A549 (cell line): ENCODE measurements around the gene IGFN1. TPM values are rescaled to one million over a fixed set of nuclear protein-coding genes. Genes with fewer than 3 reads are reported as not detected.

Source experiments
- ATAC-seq, 2 experiments: fragments of 200-7000 bp in 1 of 2; fragments of >200 bp in 1 of 2; cut with Nextera tagmentation in 1 of 2; cut with Tn5 transposase in 1 of 2; 3 replicates each; pipeline versions ENCODE4 v1.8.0 to v1.9.1; 2018 to 2020; ENCODE audit warnings: mild to moderate bottlenecking in 1 of 2, moderate library complexity in 1 of 2
- CTCF ChIA-PET: fragments of 300-600 bp; sonication (Branson Sonifier 250); formaldehyde crosslinking; extraction: SDS; loops from one replicate; lab custom pipeline; 2021; ENCODE audit warnings: antibody characterized with exemption, inconsistent platforms; lab: Yijun Ruan, JAX
- POLR2A ChIA-PET: fragments of 350-600 bp; formaldehyde crosslinking; extraction: SDS; loops from one replicate; lab custom pipeline; 2021; ENCODE audit warnings: antibody characterized with exemption, inconsistent platforms; lab: Yijun Ruan, JAX
- DNase-seq, 2 experiments: peaks; one replicate each; pipeline versions ENCODE4 v3.0.0 to v3.0.0-alpha.2; 2011 to 2016; ENCODE audit warnings: low read depth in 1 of 2, low spot score in 1 of 2
- FAIRE-seq: peaks from 2 replicates; lab custom pipeline; 2011; peaks lifted over from hg19 to GRCh38; lab: Jason Lieb, UNC
- H3K27ac ChIP-seq, 2 experiments: fragments of >200 bp; sonication (Bioruptor Twin); formaldehyde crosslinking; 3 replicates each; pipeline ENCODE4 v1.5.1; 2016 to 2017
- H3K4me1 ChIP-seq: fragments of >200 bp; sonication (Bioruptor Twin); formaldehyde crosslinking; 3 replicates; pipeline ENCODE4 v1.6.1; 2016
- H3K4me2 ChIP-seq: fragments of >200 bp; sonication (Bioruptor Twin); formaldehyde crosslinking; 3 replicates; pipeline ENCODE4 v1.6.1; 2016
- H3K4me3 ChIP-seq: fragments of >200 bp; sonication (Bioruptor Twin); formaldehyde crosslinking; 3 replicates; pipeline ENCODE4 v1.5.1; 2016
- H3K9me3 ChIP-seq: fragments of >200 bp; sonication (Bioruptor Twin); formaldehyde crosslinking; 3 replicates; pipeline ENCODE4 v1.6.1; 2016
- CHD2 ChIP-seq: fragments of 150-350 bp; IDR thresholded peaks from 2 replicates; pipeline ENCODE4 v1.6.1; 2014; ENCODE audit warnings: low read length; ENCODE audit not compliant: partially characterized antibody
- CHD4 ChIP-seq: fragments of 200-600 bp; sonication (generic); IDR thresholded peaks from 2 replicates; pipeline ENCODE4 v1.6.1; 2016; ENCODE audit warnings: antibody characterized with exemption, mild to moderate bottlenecking, borderline replicate concordance
- EHMT2 ChIP-seq: fragments of 200-600 bp; sonication (generic); IDR thresholded peaks from 2 replicates; pipeline ENCODE4 v1.6.1; 2016; ENCODE audit warnings: antibody characterized with exemption, low read depth, mild to moderate bottlenecking, moderate library complexity
- EP300 ChIP-seq, 2 experiments: fragments of >200 bp; sonication (Bioruptor Twin); formaldehyde crosslinking; IDR thresholded peaks; 2 replicates in 1 of 2; 3 replicates in 1 of 2; pipeline ENCODE4 v1.6.1; 2016 to 2017
- FOXS1 ChIP-seq: fragments of 250-450 bp; sonication (Bioruptor Pico); IDR thresholded peaks from 2 replicates; pipeline ENCODE4 v1.5.0; 2020; ENCODE audit warnings: mild to moderate bottlenecking, moderate library complexity
- HOXA7 ChIP-seq: fragments of 250-450 bp; sonication (Bioruptor Pico); IDR thresholded peaks from 2 replicates; pipeline ENCODE4 v1.5.0; 2020; ENCODE audit warnings: mild to moderate bottlenecking, moderate library complexity
- JUN ChIP-seq, 2 experiments: fragments of >200 bp; sonication (Bioruptor Twin); formaldehyde crosslinking; IDR thresholded peaks; 2 replicates in 1 of 2; 3 replicates in 1 of 2; pipeline ENCODE4 v1.6.1; 2016 to 2017
- JUNB ChIP-seq: fragments of >200 bp; sonication (Bioruptor Twin); formaldehyde crosslinking; IDR thresholded peaks from 2 replicates; pipeline ENCODE4 v1.6.1; 2016
- KDM5A ChIP-seq: fragments of 200-600 bp; sonication (generic); IDR thresholded peaks from 2 replicates; pipeline ENCODE4 v1.6.1; 2016; ENCODE audit warnings: antibody characterized with exemption, mild to moderate bottlenecking
- MAFK ChIP-seq: fragments of 450-650 bp; IDR thresholded peaks from 2 replicates; pipeline ENCODE4 v1.6.1; 2014; ENCODE audit not compliant: partially characterized antibody
- MYC ChIP-seq: IDR thresholded peaks from 2 replicates; pipeline ENCODE4 v1.6.1; 2012; ENCODE audit warnings: mild to moderate bottlenecking, inconsistent platforms, low read length, improper control_type of control experiment, borderline replicate concordance
- RAD21 ChIP-seq, 2 experiments: fragments of >200 bp in 1 of 2; sonication (Bioruptor Twin) in 1 of 2; formaldehyde crosslinking in 1 of 2; IDR thresholded peaks in 1 of 2; conservative IDR thresholded peaks in 1 of 2; 2 replicates in 1 of 2; 3 replicates in 1 of 2; pipeline ENCODE4 v1.6.1; 2012 to 2018; ENCODE audit warnings: inconsistent platforms in 1 of 2
- RARB ChIP-seq: fragments of 250-450 bp; sonication (Bioruptor Pico); IDR thresholded peaks from 2 replicates; pipeline ENCODE4 v1.8.0; 2021; ENCODE audit warnings: mild to moderate bottlenecking, moderate library complexity
- RFX5 ChIP-seq: fragments of 450-650 bp; IDR thresholded peaks from 2 replicates; pipeline ENCODE4 v1.7.1; 2014; ENCODE audit warnings: antibody characterized with exemption, mild to moderate bottlenecking, moderate library complexity
- ZNF302 ChIP-seq: fragments of 250-450 bp; sonication (Bioruptor Pico); IDR thresholded peaks from 2 replicates; pipeline ENCODE4 v1.9.0; 2021; ENCODE audit warnings: inconsistent platforms, mild to moderate bottlenecking, moderate library complexity
- WGBS: methylation state at CpG from one replicate; pipeline ENCODE4 v1.1.6; 2017; ENCODE audit errors: missing lambda C conversion rate; 5-methylcytosine and 5-hydroxymethylcytosine counted together
- polyA plus RNA-seq, 4 experiments: library from polyadenylated mRNA; depleted of rRNA in 3 of 4; stranded (reverse); fragments of >200 nt; fragmentation: RNase III in 1 of 4; extraction: RNeasy Plus Mini Kit Qiagen cat#74134 plus additional on column Dnase treatment in 1 of 4; gene quantifications; 2 replicates in 3 of 4; 3 replicates in 1 of 4; pipeline ENCODE4 v1.2.3, GENCODE V29; 2011 to 2017
- TF ChIP-seq, protein P1 (sequence below): fragments of >200 bp; sonication (Bioruptor Twin); formaldehyde crosslinking; IDR thresholded peaks from 2 replicates; pipeline ENCODE4 v1.6.1; 2016
- TF ChIP-seq, protein P2 (sequence below): fragments of 150-350 bp; IDR thresholded peaks from 2 replicates; pipeline ENCODE4 v1.6.1; 2014; ENCODE audit warnings: low read depth, mild to moderate bottlenecking, low read length
- TF ChIP-seq, protein P3 (sequence below): fragments of 250-450 bp; sonication (Bioruptor Pico); IDR thresholded peaks from 2 replicates; pipeline ENCODE4 v1.5.0; 2021; ENCODE audit warnings: mild to moderate bottlenecking, moderate library complexity, borderline replicate concordance

The IGFN1 gene
- polyA plus RNA-seq, 2 of the 4 experiments (the other 2 are of a cell fraction) = 0.03 to 4.7 TPM

DNA sequence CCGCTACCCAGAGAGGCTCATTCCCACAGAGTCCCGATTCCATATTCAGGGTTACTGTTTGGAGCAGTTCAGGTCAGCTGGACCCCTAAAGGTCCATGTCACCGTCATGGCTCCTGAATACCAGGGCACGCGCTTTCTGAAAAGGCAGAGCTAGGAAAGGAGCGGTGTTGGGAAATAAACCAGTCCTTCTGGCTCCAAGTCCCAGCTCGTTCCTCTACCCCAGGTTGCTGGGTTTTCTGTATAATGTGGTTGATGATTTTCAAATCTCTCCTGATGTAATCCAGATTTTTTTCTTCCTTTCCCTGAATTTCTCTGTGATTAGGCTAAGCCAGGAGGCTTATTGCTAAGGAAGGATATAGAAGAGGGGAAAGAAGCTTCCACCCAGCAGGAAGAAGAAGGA, 78.7 kb downstream of the IGFN1 start:
- H3K27ac ChIP-seq = peak overlapping the region; percentile 73 to 90
- 95% methylated on average over 7 of the region's 7 CpGs for WGBS
- no peaks in the 10 kb centered on the region for H3K9me3 ChIP-seq
- no peak for ATAC-seq
- no peak overlapping the region for H3K4me3 ChIP-seq
- ChIA-PET CTCF (interaction anchor here (1.0 to 8.4 kb wide), 6 partner anchors 13 to 105 kb away, joined by 3 to 79 read pairs (median 5); no protein-coding TSS in a partner anchor), POLR2A (no interaction called here)
- FAIRE-seq = no peak
- H3K4me1 ChIP-seq = peaks cover 49% of the 10 kb centered on the region
- H3K4me2 ChIP-seq = peak overlapping the region; percentile 65
- DNase-seq = no peak
- TF ChIP-seq, protein P1, sequence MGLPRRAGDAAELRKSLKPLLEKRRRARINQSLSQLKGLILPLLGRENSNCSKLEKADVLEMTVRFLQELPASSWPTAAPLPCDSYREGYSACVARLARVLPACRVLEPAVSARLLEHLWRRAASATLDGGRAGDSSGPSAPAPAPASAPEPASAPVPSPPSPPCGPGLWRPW = no peak
- no peak for TF ChIP-seq KDM5A
- no peak for TF ChIP-seq EP300 (IDR thresholded peaks at IDR 0.05)
- no peak for TF ChIP-seq HOXA7 (CRISPR knock-in tag)
- no peak for TF ChIP-seq FOXS1 (CRISPR knock-in tag)
- no peak for TF ChIP-seq RARB (CRISPR knock-in tag)
- no peak for TF ChIP-seq JUNB
- no peak for TF ChIP-seq MAFK
- TF ChIP-seq RFX5 = no peak
- no peak for TF ChIP-seq RAD21 (conservative IDR thresholded peaks at IDR 0.05 in 1 of 2, IDR thresholded peaks at IDR 0.05 in 1 of 2)
- TF ChIP-seq ZNF302 (CRISPR knock-in tag) = no peak
- TF ChIP-seq, protein P2, sequence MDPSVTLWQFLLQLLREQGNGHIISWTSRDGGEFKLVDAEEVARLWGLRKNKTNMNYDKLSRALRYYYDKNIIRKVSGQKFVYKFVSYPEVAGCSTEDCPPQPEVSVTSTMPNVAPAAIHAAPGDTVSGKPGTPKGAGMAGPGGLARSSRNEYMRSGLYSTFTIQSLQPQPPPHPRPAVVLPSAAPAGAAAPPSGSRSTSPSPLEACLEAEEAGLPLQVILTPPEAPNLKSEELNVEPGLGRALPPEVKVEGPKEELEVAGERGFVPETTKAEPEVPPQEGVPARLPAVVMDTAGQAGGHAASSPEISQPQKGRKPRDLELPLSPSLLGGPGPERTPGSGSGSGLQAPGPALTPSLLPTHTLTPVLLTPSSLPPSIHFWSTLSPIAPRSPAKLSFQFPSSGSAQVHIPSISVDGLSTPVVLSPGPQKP = no peak
- no peak for TF ChIP-seq MYC
- no peak for TF ChIP-seq CHD4

DNA sequence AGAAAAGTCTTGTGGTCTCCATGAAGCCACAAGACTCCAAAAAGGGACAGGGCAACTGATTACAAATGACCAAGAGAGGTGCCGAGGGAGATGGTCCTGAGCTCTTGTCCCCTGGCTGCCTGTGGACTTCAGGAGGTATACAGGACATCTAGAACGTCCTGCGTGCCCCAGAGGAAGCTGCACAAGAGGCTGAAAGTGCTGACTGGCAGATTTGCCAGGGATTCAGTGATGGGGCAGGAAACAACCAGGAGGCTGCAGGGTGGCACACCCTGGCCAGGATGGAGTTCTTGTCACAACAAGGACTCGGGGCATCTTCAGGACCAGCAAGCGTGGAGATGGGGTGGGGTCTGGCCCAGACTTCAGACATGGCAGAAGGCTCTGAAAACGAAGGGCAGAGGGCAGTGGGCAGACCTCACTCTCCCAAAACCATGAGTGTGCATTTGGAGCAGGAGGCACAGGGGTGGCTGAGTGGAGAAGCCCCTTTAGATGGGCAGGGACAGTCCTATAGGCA, 79.3 kb downstream of the IGFN1 start:
- H3K4me2 ChIP-seq = no peak overlapping the region
- H3K9me3 ChIP-seq = no peaks in the 10 kb centered on the region
- peaks cover 56% of the 10 kb centered on the region for H3K4me1 ChIP-seq
- DNase-seq = no peak
- CTCF ChIA-PET = interaction anchor here (1.0 to 8.4 kb wide), 5 partner anchors 13 to 106 kb away, joined by 3 to 79 read pairs (median 7); no protein-coding TSS in a partner anchor
- peak; percentile 98 for TF ChIP-seq MAFK
- TF ChIP-seq KDM5A = no peak
- TF ChIP-seq CHD2 = no peak
- TF ChIP-seq, all 56 proteins: peak for 1
- H3K4me3 ChIP-seq = no peak overlapping the region
- POLR2A ChIA-PET = no interaction called here
- 84% methylated on average over 6 of the region's 6 CpGs for WGBS
- peak overlapping the region; percentile 73 to 90 for H3K27ac ChIP-seq
- ATAC-seq (no peak), FAIRE-seq (no peak)

- 86% methylated on average over 6 of the region's 6 CpGs for WGBS
- no peak for ATAC-seq
- no peak overlapping the region for H3K4me3 ChIP-seq
- CTCF ChIA-PET = interaction anchor here (1.6 to 1.7 kb wide), 2 partner anchors 16 to 76 kb away, joined by 7 to 10 read pairs; no protein-coding TSS in a partner anchor
- no peaks in the 10 kb centered on the region for H3K9me3 ChIP-seq
- POLR2A ChIA-PET = no interaction called here
- FAIRE-seq = no peak
- H3K4me1 ChIP-seq = peaks cover 56% of the 10 kb centered on the region
- peak overlapping the region in 1 of 2 experiments; percentile 26; a peak in 2 of 6 replicates for H3K27ac ChIP-seq
- H3K4me2 ChIP-seq = no peak overlapping the region
- DNase-seq = no peak
- TF ChIP-seq EHMT2 = no peak
- TF ChIP-seq, protein P3, sequence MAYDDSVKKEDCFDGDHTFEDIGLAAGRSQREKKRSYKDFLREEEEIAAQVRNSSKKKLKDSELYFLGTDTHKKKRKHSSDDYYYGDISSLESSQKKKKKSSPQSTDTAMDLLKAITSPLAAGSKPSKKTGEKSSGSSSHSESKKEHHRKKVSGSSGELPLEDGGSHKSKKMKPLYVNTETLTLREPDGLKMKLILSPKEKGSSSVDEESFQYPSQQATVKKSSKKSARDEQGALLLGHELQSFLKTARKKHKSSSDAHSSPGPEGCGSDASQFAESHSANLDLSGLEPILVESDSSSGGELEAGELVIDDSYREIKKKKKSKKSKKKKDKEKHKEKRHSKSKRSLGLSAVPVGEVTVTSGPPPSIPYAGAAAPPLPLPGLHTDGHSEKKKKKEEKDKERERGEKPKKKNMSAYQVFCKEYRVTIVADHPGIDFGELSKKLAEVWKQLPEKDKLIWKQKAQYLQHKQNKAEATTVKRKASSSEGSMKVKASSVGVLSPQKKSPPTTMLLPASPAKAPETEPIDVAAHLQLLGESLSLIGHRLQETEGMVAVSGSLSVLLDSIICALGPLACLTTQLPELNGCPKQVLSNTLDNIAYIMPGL (CRISPR knock-in tag) = no peak
- no peak for TF ChIP-seq JUN (IDR thresholded peaks at IDR 0.05)
- TF ChIP-seq, all 56 proteins: peak for 0
Measured at GRCh38 chr1:201270616-201271390, 80.2 kb downstream of the IGFN1 start.
